Nephron (organoid): Measurements from ENCODE around the gene TCF12.
"Not testable (repeated sequence)": the region's sequence is repeated elsewhere in the genome, so short reads cannot be mapped to it uniquely, and the experiment has no call there.

Experiments used
- H3K27ac Mint-ChIP-seq, 3 experiments: 2 replicates each; pipeline ENCODE4 v1.8.0; 2020; ENCODE audit warnings: mixed read lengths in 3 of 3, mild to moderate bottlenecking in 2 of 3, moderate library complexity in 1 of 3
- H3K27me3 Mint-ChIP-seq: 2 replicates; pipeline ENCODE4 v1.8.0; 2021; ENCODE audit warnings: low read depth, mild to moderate bottlenecking, moderate library complexity, mixed read lengths
- H3K36me3 Mint-ChIP-seq: 2 replicates; pipeline ENCODE4 v1.8.0; 2020; ENCODE audit warnings: low read depth, mixed read lengths
- H3K4me1 Mint-ChIP-seq: 2 replicates; pipeline ENCODE4 v1.8.0; 2020; ENCODE audit warnings: mixed read lengths
- H3K4me3 Mint-ChIP-seq, 3 experiments: 2 replicates each; pipeline ENCODE4 v1.8.0; 2020; ENCODE audit warnings: mild to moderate bottlenecking in 3 of 3, mixed read lengths in 3 of 3, moderate library complexity in 2 of 3
- H3K9me3 Mint-ChIP-seq: 2 replicates; pipeline ENCODE4 v1.8.0; 2020; ENCODE audit warnings: mixed read lengths
- CTCF ChIP-seq, 3 experiments: fragments of 200-600 bp; sonication (generic); IDR thresholded peaks; one replicate each; pipeline ENCODE4 v1.5.0; 2021; ENCODE audit warnings: antibody characterized with exemption in 3 of 3; ENCODE audit not compliant: unreplicated experiment in 3 of 3

Gene TCF12

DNA sequence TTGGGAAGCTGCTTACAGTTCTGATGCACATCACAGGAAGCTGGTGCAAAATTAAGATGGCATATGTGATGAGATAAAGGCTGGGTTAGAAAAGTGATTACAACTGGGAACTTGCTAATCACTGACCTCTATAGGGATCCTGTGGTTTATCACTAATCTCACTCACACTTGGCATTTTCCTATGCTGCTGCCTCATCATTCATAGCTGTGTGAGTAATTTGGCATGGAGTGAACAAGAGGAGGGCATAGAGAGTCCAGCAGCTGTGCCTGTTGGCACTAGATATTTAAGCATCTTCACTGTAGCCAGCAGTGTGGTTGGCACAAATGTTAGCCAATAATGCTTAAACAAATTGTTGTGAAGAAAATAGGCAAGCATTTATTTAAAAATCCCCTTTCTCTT, 240.1 kb downstream of the TCF12 start:
- Mint-ChIP-seq H3K27ac (peak overlapping the region in 2 of 3 experiments; percentile 21 to 68), H3K9me3 (peaks cover 4% of the 10 kb centered on the region)

GRCh38 chr15:57158997-57159668, 240.7 kb downstream of the TCF12 start:
- Mint-ChIP-seq H3K27ac (peak overlapping the region; percentile 21 to 68 (median 38)), H3K36me3 (peaks cover 13% of the 10 kb centered on the region), H3K27me3 (no peaks in the 10 kb centered on the region), H3K4me3 (no peak overlapping the region), H3K4me1 (peaks cover 40% of the 10 kb centered on the region), H3K9me3 (peaks cover 4% of the 10 kb centered on the region)
- TF ChIP-seq CTCF (IDR thresholded peaks at IDR 0.05; ENCODE audit: unreplicated experiment in 3 of 3), result no peak

More for the DNA sequence above, 240.1 kb downstream of the TCF12 start:
- H3K4me3 Mint-ChIP-seq, result no peak overlapping the region
- H3K4me1 Mint-ChIP-seq, result peaks cover 40% of the 10 kb centered on the region
- H3K27me3 Mint-ChIP-seq, result no peaks in the 10 kb centered on the region
- peaks cover 15% of the 10 kb centered on the region for H3K36me3 Mint-ChIP-seq
- no peak for TF ChIP-seq CTCF (IDR thresholded peaks at IDR 0.05; ENCODE audit: unreplicated experiment in 3 of 3)

- H3K27me3 Mint-ChIP-seq, result no peaks in the 10 kb centered on the region
- peak overlapping the region in 1 of 3 experiments; percentile 58 for H3K27ac Mint-ChIP-seq
- no peak overlapping the region for H3K4me3 Mint-ChIP-seq
- H3K4me1 Mint-ChIP-seq, result peaks cover 40% of the 10 kb centered on the region
- no peak for TF ChIP-seq CTCF (IDR thresholded peaks at IDR 0.05; ENCODE audit: unreplicated experiment in 3 of 3)
- peaks cover 13% of the 10 kb centered on the region for H3K36me3 Mint-ChIP-seq
- no peaks in the 10 kb centered on the region for H3K9me3 Mint-ChIP-seq
Measured at GRCh38 chr15:57159767-57160166, 241.3 kb downstream of the TCF12 start.

DNA sequence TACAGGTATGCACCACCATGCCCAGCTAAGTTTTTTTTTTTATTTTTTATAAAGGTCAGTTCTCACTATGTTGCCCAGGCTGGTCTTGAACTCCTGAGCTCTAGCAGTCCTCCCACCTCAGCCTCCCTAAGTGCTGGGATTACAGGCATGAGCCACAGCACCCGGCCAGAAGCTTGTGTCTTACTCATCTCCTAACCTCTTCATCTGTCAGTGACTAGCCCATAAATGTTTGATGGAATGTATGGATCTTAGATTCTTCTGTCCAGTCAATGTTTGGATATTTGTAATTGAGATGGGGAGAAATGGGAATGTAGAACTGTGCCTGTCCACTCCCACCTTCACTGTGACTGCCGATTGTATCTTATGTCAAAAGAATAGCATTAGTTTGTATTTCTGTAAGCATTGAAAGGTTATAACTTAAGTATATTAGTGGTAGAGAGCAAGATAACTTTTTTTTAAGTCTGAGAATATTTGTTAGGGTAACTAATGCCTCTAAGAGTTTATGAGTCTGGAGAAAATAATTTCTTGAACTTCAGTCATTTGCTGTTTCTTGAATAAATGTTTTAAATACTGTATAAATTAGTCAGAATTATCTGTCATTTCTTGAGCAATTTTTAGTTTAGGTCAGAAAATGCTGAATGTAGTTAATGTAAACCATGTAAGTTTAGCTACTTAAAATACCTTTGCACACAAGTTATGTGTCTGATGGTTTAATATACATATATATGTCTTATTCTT, 242.5 kb downstream of the TCF12 start:
- Mint-ChIP-seq H3K27ac (peak overlapping the region in 1 of 3 experiments; percentile 45), H3K27me3 (no peaks in the 10 kb centered on the region), H3K4me3 (no peak overlapping the region), H3K4me1 (peaks cover 35% of the 10 kb centered on the region), H3K9me3 (no peaks in the 10 kb centered on the region), H3K36me3 (peaks cover 15% of the 10 kb centered on the region)
- TF ChIP-seq CTCF (IDR thresholded peaks at IDR 0.05; ENCODE audit: unreplicated experiment in 3 of 3), result no peak

GRCh38 chr15:57164251-57164650, 245.8 kb downstream of the TCF12 start:
- H3K9me3 Mint-ChIP-seq, H3K27me3 Mint-ChIP-seq, H3K4me3 Mint-ChIP-seq, H3K27ac Mint-ChIP-seq: not testable (repeated sequence)
- Mint-ChIP-seq H3K36me3 (peaks cover 30% of the 10 kb centered on the region), H3K4me1 (peaks cover 15% of the 10 kb centered on the region)

DNA sequence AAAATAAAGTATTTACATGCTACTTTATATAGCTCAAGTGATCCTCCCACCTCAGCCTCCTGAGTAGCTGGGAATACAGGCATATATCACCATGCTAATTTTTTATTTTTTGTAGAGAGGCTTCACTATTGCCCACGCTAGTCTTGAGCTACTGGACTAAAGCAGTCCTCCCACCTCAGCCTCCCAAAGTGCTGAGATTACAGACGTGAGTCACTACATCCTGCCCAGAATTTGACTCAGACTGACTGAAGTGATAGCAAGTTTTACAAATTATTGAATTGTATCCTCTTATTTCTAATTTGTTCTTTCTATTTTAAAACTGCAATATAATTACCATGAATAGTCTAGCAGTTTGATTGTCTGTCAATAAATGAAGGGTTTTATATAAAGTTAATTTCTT, 247.5 kb downstream of the TCF12 start:
- Mint-ChIP-seq H3K36me3 (peaks cover 33% of the 10 kb centered on the region), H3K4me1 (peaks cover 5% of the 10 kb centered on the region), H3K27me3 (no peaks in the 10 kb centered on the region), H3K27ac (no peak overlapping the region), H3K4me3 (no peak overlapping the region), H3K9me3 (no peaks in the 10 kb centered on the region)
- TF ChIP-seq CTCF (IDR thresholded peaks at IDR 0.05; ENCODE audit: unreplicated experiment in 3 of 3), result no peak
